GM19324 (cell line): ENCODE measurements around the gene GALNT9.

Experiments used
- ATAC-seq: cut with Tn5 transposase; IDR thresholded peaks from one replicate; pipeline ENCODE4 v1.9.1; 2021; ENCODE audit warnings: mild to moderate bottlenecking, moderate library complexity; ENCODE audit not compliant: unreplicated experiment, low FRiP score

The GALNT9 gene

GRCh38 chr12:132176920-132177551 is 152.4 kb downstream of the GALNT9 start:
- ATAC-seq = no peak

GRCh38 chr12:132176385-132176919 is 152.9 kb downstream of the GALNT9 start:
- no peak for ATAC-seq

- ATAC-seq = no peak
Observed at GRCh38 chr12:132175496-132176384, 153.6 kb downstream of the GALNT9 start.

- no peak for ATAC-seq
Observed at GRCh38 chr12:132174839-132175490, 154.4 kb downstream of the GALNT9 start.

- no peak for ATAC-seq
Observed at GRCh38 chr12:132174015-132174838, 155.2 kb downstream of the GALNT9 start.

GRCh38 chr12:132173135-132174014 is 156.0 kb downstream of the GALNT9 start:
- no peak for ATAC-seq

- ATAC-seq = no peak
Observed at GRCh38 chr12:132172619-132173018, 156.8 kb downstream of the GALNT9 start.

- ATAC-seq = no peak
Observed at GRCh38 chr12:132171968-132172521, 157.3 kb downstream of the GALNT9 start.

GRCh38 chr12:132171293-132171967 is 158.0 kb downstream of the GALNT9 start:
- no peak for ATAC-seq

GRCh38 chr12:132170637-132171292 is 158.6 kb downstream of the GALNT9 start:
- ATAC-seq = no peak

GRCh38 chr12:132170094-132170636 is 159.2 kb downstream of the GALNT9 start:
- no peak for ATAC-seq

- no peak for ATAC-seq
Observed at GRCh38 chr12:132169376-132169775, 160.0 kb downstream of the GALNT9 start.

GRCh38 chr12:132168311-132169031 is 160.9 kb downstream of the GALNT9 start:
- no peak for ATAC-seq

GRCh38 chr12:132167611-132168310 is 161.6 kb downstream of the GALNT9 start:
- ATAC-seq = no peak

- no peak for ATAC-seq
Observed at GRCh38 chr12:132166801-132167591, 162.4 kb downstream of the GALNT9 start.

- ATAC-seq = no peak
Observed at GRCh38 chr12:132166093-132166492, 163.3 kb downstream of the GALNT9 start.
